T-helper 22 cell (primary cell): ENCODE results near the gene RIOK3.
"Not testable (repeated sequence)": the region's sequence is repeated elsewhere in the genome, so short reads cannot be mapped to it uniquely, and the experiment has no call there.

Experiments used
- DNase-seq: peaks from one replicate; pipeline ENCODE4 v3.0.0-alpha.2; 2020; ENCODE audit warnings: low read depth

Gene RIOK3

DNA sequence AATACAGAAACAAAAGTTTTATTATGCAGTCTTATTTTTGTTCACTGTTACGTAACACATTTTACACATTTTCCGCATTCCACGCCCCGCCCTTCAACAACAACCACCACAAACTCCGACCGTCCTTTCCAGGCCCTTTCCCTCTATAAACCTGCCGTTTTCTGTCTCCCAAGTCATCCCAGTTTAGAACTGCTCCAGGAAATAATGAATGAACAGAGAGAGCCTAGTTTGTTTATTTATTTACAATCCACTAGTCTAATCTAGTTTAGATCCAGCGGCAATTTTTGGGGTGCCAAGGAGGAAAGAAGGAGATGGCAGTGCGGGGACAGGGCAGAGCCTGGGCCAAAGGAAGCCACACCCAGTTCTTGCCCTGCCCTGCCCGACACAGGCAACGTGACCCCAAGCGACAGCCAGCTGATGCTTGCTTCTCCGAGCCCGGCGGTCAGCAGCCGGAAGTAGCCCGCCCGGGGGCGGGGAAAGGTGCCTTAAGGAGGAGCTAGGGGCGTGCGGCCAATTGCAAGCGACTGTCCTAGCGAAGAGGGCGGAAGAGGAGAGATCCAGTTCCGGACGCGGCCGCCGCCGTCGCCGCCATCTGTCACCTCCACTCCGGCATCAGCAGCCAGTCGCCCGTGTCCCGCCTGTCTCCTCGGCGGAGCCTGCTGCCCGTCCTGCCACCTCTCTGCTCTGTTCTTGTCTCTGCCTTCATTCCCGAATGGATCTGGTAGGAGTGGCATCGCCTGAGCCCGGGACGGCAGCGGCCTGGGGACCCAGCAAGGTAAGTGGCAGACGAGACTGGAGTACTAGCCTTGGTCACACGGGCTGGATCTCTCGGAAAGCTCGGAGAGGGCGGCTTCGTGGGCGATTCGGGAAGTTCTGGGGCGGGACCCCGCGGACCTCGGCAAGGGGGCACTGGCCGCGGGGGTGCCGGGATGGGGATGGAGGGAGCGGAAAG is at the start of gene RIOK3:
TSS of gene RIOK3 (plus strand) at position 560 of the 952 bp plus-strand sequence. CDS start at position 713, 153 bp downstream.
- DNase-seq, result peak; percentile 82

DNA sequence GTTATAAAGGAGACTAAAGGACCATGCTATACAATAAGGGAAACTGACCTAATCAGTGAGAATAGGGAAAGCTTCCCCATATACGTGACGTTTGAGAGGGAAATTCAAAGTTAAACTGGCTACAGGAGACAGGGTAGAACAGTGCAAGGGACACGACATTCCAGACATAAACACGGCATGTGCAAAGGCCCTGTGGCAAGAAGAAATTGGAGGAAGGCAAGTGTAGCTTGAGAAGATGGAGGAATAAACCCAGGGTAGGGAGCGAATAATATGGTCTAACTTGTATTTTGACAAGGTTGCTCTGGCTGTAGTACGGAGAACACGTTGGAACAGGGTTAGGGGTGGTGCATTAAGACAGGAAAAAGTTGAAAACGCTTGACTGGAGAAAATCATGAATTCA is 49.8 kb upstream of the RIOK3 start:
- no peak for DNase-seq

GRCh38 chr18:23405636-23406035 is 47.5 kb upstream of the RIOK3 start:
- no peak for DNase-seq

GRCh38 chr18:23406271-23406787 is 46.8 kb upstream of the RIOK3 start:
- DNase-seq, result no peak

DNA sequence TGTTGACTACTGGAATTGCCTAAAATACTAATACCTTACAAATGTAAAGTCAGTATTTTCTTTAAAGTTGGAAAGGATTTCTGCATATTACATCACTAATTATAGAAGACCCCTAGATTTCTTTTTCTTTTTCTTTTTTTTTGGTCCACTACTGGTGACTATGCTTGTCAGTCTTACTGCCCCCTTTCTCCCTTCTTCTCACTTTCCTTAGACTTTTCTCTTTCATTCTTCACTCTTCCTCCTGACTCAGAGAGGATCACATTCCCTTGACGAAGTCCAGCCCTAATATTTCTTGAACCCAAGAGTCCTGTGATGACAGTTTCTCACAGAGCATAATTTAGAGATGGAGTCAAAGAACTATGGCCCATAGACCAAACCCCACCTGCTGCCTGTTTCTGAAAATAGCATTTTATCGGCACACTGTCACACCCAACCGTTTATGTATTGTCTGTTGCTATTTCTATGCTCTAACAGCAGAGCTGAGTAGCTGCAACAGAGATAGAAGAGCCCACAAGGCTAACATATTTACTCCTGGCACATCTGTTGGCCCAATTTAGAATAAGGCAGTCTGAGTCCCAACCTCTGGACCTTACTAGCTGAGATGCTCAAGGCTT is 40.6 kb upstream of the RIOK3 start:
- no peak for DNase-seq

- DNase-seq, result no peak
Observed at GRCh38 chr18:23415515-23415914, 37.6 kb upstream of the RIOK3 start.

DNA sequence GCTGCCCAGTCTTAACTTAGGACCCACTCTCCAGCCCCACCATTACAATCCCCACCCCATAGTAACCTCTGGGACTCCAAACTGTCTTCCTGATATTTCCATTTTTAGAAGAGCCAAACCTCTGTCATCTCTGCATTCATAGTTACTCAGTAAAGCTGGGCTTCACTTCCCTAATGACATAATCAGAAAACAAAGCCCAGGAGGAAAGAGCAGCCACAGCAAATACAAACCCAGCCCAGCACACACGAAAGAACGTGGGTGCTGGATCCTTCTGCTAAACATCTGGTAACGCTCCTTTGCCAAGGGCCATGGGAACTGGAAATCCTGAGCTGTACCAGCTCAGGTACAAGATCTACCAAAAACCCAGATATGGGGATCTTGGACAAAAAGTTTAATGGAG is 36.8 kb upstream of the RIOK3 start:
- DNase-seq, result no peak

DNA sequence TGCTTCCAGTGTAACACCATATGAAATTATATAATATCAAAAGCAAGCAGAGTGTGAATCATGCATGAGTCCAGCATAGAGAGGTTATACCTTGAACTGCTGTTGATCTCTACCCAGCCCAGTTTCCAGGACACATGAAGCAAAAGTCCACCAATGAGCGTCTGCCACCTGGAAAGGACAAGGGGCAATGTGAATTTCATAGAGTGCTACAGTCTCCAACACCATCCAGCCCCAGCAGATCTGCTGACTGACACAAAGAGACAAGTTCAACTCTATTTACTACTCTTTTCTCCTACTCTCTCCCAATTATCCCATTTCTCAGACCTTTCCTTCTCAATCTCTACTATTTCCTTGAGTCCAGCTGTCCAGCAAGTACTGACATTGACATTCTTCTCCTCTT is 31.8 kb upstream of the RIOK3 start:
- DNase-seq, result no peak

DNA sequence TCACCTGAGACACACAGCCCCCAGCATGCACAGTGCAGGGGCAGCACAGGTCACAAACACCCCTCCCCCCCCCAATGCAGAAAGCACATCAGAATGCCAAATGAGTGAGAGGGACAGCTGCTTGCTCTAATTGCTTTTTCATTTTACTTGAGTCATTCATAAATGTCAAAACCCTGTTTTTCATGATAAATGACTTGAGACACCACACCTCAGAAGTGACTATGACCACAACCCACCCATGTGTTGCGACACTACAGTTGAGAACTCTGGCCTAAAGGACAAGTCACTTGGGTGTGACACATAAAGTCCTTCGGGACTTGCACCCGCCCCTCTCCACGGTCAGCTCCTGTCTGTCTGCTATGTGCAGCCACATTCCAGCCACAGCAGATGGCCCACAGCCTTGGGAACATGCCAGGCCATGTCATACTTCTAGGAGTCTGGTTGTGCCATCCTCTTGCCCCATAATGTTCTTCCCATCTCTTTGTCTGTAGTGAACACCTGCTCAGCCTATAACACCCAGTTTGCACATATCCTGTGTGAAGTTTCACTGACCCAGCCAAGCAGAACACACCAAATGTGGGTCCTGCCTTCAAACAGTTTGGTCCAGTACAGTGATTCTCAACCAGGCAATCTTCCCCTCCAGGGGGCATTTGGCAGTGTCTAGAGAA is 30.2 kb upstream of the RIOK3 start:
- no peak for DNase-seq

- no peak for DNase-seq
Observed at GRCh38 chr18:23424616-23425015, 28.5 kb upstream of the RIOK3 start.

- DNase-seq, result no peak
Observed at GRCh38 chr18:23428821-23429220, 24.3 kb upstream of the RIOK3 start.

GRCh38 chr18:23429538-23429937 is 23.5 kb upstream of the RIOK3 start:
- not testable (repeated sequence) for DNase-seq

GRCh38 chr18:23433360-23433759 is 19.7 kb upstream of the RIOK3 start:
- DNase-seq, result no peak

DNA sequence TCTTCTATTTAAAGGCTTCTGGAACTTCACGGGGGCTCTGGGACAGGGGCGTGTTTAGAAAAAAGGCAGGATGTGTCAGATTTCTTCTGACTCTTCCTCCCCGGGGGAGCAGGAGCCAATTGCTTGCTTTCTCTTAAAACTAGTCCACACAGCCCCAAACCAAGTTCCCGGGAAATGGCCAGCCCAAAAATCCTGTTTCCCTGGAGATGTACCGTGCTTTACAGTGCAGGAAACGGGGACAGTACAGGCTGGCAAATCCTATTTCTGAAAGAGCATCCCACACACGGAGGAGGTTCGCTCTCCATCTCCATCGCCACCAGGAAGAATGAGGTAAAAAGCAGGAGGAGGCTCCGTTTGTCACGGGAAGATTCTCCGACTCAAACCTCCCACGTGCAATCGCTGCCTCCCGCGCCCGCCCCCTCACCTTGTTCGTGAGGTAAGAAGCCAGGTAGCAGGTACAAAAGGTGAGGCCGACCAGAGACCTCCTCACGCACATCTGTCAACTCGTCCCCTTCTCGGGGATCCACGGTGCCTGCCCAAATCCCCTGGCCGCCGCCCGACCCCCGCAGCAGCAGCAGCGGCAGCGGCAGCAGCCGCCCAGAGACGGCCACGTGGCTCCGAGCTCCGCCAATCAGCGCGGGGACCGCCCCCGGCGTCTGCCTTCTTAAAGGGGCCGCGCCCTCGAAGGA is 15.6 kb upstream of the RIOK3 start:
- DNase-seq, result peak; percentile 62

- DNase-seq, result no peak
Observed at GRCh38 chr18:23438046-23438377, 15.1 kb upstream of the RIOK3 start.

GRCh38 chr18:23438608-23439366 is 14.3 kb upstream of the RIOK3 start:
- DNase-seq, result no peak

DNA sequence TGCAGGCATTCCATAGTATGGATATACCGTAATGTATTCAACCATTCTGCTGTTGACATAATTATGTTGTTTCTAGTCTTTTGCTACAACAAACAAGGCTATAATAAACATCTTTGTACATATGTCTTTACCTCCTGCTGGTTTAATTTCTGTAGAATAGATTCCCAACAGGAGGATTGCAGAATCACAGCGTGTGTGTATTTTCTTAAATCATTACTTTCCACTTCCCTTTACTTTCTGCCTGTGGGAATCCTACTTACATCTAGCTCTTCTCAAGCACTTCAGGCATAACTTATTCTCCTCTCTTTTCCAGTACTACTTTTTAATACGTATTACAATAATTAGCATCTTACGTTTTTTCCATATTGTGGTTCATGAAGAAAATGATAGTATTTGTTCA is 13.0 kb upstream of the RIOK3 start:
- no peak for DNase-seq

DNA sequence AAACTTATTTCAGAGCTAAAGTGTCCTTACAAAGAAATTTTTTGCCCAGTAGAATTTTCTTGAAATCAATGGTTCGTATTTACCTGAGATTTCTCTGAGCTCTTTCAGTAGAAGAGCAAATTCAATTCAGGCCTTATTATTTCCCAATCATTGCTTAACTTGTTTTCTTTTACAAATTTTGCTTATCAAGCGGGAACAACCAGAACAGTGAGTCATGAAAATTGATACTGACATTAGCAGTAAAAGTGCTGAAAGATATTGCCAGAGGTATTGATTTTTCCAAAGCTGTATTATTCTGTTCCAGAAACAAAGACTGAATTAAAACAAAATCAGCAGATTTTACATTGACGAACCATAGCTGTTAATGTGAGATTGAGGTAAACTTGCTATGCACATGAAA is 10.1 kb upstream of the RIOK3 start:
- no peak for DNase-seq

DNA sequence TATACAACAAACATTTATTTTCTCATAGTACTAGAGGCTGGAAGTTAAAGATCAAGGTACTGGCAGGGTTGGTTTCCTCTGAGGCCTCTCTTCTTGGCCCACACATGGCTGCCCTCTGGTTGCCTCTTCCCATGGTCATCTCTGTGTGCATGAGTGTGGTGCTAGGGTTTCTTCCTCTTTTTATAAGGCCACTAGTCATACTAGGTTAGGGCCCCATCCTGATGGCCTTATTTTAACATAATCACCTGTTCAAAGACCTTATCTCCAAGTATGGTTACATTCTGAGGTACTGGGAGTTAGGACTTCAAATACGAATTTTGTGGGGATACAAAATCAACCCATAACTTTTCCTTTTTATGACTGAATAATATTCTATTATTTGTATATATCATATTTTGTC is 4.8 kb upstream of the RIOK3 start:
- no peak for DNase-seq

DNA sequence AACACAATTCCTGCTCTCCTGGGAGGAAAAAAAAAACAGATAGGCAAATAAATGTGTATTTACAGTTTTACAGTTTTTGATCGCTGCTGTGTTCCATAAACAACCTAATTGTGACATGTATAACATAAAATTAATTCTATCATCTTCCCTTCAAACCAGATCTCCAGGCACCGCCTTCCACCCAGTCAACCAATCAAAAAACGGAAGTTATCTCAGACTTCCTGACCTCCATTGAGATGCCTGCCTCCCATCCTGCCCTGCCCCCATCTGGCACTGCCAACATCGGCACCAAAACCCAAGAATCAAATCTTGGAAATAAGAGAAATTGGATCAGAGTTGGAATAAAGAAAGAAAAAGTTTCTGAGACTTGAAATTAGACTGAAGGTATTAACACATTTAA is 3.1 kb upstream of the RIOK3 start:
- no peak for DNase-seq

GRCh38 chr18:23451011-23451410 is 2.1 kb upstream of the RIOK3 start:
- no peak for DNase-seq
